HG02610 (cell line): ENCODE results near the gene C22orf15.

Experiments used
- ATAC-seq: cut with Tn5 transposase; IDR thresholded peaks from one replicate; pipeline ENCODE4 v1.9.1; 2021; ENCODE audit warnings: mild to moderate bottlenecking, moderate library complexity; ENCODE audit not compliant: unreplicated experiment

Gene C22orf15

DNA sequence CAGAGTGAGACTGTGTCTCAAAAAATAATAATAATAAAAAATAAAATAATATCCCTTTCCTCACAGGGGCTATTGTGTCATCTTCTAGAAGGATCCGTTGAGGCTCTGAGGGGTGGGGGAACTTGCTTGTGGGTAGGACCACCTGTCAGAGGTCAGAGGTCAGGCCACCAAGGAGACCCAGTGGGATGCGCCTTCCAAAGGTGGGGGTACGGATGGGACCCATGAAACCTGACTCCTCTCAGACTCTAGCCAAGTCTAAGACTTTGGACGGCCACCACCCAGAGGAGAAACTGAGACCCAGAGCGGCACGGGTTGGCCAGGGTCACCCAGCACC lies 9.5 kb downstream of the C22orf15 start:
- ATAC-seq = no peak

DNA sequence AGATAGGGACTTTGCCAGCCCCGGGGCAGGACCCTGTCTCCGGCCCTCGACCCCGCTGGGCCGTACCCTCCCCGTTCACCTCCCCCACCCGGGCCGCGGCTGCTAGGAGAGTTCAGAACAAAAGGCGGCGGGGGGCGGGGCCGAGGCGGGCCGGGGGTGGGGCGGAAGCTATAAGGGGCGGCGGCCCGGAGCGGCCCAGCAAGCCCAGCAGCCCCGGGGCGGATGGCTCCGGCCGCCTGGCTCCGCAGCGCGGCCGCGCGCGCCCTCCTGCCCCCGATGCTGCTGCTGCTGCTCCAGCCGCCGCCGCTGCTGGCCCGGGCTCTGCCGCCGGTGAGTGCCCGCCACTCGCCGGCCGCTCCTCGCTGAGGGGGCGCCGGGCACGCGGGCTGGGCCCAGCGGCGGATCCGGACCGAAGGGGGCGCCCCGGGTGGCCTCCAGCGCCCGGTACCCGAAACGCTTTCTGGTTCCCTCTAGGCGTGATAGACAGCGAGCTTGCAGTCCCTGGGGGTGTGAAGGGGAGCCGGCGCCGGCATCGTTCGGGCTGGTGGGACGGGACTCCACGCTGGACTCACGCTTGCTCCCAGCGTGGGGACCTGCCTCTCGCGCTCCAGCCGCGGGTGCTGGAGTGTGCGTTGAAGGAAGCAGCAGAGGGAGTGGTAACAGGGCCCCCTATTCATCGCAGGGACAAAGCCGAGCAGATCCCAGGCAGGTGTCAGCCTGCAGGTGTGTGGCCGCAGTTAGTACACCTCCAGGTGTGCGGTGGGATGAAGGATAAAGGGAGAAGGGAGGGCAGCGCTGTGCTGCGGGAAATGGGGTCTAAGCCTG lies 10.1 kb downstream of the C22orf15 start, which contains the start of gene MMP11:
MMP11 (plus strand) TSS at position 201 of the 825 bp plus-strand sequence; CDS start at position 223, 22 bp downstream.
- no peak for ATAC-seq

DNA sequence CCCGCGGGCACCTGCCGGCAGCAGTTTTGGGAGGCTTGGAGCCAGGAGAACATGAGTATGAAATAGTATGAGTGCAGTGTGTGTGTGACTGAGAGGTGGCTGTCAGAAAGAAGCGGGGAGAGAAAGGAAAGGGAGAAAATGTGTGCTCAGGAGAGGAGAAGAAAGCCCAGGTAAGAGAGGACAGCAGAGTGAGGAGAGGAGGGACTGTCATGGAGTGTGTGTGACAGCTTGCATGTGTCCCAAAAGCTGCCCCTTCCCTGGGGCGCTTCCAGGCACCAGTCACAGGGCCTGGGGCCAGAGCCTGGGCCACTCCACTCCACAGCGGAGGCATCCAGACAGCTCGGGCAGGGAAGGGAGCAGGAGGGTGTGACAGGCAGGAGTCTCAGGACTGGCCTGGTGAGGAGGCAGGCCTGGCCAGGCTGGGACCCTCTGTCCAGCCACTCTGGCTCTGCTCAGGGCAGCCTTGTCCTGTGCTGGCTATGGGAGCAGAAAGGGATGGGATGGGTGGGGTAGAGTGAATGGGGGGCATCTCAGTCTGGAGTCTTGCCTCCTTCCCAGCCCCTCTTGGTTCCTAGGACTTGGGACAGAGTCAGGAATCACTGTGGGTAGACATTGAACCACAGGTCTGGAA lies 10.8 kb downstream of the C22orf15 start:
- ATAC-seq = no peak

DNA sequence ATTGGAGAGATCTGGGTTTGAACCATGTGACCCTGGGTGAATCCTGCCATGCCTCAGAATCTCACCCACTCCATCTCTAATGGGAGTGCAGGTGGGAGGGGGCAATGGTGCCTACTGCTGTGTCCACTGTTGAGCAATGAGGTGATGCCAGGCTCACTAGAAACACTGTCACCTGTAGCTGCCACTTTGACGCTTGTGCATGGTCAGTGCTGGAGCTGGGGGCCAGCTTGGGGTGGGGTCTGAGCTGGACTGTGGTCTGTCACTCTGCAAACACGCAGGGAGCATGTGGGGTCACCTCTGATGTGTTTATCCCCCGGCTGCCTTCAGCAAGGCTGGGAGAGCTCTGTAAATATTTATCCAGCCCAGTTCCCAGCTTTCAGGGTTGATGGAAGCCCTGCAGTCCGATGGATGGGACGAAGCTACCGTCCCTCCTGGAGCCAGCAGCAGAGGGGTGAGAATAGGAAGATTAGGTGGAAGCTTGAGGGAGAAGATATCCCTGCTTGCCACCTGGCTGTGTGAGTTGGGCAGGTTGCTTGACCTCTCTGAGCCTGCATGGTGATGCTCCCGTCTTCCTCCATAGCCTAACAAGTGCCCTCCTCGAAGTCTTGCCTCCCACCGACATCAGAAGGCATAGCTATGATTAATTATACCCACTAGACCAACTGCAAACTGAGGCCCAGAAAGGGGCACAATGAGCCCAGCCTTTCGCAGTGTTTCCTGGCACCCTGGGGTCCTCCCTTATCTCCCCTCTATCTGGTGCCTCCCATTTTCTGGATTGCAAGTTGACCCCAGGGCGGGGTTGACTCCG lies 11.5 kb downstream of the C22orf15 start:
- no peak for ATAC-seq

DNA sequence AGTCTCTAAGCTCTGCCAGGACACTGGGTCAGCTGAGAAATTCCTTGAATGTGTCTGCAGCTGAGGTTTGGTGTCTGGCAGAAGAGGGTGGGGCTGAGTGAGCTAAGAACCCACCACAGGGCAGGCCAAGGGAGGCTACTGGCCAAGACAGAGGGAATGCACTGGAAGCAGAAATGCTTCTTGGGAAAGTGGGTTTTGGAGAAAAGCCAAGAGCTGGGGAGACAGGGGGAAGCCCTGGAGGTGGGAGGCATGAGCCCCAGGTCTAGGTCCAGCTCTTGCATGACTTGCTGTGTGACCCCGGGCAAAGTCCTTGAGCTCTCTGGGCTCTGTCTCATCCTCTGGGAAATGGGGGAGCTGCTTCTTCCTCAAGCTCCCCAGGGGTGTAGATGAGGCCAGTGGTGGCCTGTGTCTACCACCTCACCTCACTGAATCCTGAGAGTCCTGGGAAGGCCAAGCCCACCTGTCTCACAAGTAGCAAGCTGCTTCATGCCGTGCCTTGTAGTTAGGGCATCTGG lies 12.2 kb downstream of the C22orf15 start:
- ATAC-seq = no peak

DNA sequence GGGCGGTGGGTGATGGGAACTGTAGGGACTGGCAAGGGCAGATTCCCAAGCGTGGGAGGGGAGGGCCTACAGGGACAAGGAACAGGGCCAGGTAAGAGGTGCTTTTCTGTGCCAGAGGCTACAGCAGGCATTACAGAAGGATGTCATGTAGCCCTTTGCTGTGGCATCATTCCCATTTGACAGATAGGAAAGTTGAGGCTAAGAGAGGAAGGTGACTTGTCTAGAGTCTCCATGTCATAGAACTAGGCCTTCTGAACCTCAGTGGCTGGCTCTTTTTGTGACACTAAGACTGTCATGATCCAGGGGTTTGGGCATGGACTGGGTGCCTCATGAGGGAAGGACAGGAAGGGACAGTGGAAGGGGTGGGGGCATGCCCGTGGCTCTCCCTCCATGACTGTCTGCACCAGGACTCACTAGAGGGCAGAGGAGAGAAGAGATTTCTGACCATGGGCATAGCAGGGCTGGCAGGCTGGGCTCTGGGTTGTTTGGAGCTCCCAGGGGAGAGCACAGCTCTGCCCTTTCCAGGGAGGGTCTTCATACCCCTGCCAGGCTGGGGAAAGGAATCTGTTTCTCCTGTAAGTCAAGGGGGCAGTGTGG lies 13.1 kb downstream of the C22orf15 start:
- ATAC-seq = no peak

DNA sequence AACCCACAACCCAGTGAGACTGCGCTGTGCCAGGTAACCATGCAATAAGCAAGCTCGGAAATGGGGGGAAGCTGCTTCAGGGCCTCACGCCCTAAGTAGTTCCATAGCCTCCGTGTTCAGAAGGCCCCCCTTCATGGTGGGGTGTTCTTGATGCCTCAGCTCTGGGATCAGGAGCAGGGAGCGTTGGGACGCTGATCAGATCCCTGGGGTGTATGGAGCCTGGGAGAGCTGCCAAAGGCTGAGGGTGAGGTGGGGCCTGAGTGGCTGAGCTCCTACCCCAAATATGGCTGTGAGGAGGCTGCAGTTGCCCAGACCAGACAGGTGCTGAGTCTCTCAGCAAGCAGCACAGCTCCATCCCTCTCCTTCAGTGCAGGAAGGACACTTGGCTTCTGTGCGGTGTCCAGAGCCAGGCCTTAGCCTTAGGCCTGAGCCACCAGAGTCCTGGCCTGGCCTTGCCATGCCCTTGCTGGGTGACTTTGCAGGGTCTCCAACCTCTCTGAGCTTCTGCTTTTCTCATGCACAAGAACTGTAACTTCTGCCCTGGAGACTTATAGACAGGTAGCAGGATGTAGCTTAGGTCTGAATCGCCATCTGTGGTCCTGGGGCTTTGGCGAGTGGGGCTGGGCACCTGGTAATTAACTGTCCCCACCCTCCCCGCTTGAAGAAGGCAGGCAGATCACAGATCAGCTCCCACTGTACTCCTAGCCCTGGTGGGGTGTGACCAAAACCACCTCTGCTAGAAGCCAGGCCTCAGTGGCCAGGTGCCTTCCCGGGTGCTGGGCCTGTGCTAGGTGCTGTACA lies 15.2 kb downstream of the C22orf15 start:
- no peak for ATAC-seq

DNA sequence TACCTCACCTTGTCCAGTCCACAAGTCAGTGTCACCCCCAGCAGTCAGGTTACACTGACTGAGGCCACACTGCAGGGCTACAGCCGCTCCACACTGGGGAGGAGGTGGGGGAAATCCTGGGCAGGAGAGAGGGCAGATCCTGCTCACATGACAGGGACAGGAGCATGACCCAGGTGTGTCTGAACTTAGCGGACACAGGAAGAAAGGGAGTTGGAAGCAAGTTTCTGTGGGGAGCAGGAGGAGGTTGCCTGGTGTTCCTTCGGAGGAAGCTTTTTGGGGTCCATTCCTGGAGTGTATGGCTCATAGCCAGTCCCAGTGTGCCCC lies 15.7 kb downstream of the C22orf15 start:
- no peak for ATAC-seq

DNA sequence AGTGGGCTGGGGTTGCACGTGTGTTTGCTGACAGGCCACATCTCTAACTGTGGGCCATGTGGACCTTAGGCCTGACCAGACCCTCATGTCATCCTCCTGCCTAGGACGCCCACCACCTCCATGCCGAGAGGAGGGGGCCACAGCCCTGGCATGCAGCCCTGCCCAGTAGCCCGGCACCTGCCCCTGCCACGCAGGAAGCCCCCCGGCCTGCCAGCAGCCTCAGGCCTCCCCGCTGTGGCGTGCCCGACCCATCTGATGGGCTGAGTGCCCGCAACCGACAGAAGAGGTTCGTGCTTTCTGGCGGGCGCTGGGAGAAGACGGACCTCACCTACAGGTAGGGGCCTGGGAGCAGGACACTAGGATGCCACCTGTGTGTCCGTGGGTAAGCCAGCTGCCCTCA lies 16.3 kb downstream of the C22orf15 start:
- ATAC-seq = no peak

DNA sequence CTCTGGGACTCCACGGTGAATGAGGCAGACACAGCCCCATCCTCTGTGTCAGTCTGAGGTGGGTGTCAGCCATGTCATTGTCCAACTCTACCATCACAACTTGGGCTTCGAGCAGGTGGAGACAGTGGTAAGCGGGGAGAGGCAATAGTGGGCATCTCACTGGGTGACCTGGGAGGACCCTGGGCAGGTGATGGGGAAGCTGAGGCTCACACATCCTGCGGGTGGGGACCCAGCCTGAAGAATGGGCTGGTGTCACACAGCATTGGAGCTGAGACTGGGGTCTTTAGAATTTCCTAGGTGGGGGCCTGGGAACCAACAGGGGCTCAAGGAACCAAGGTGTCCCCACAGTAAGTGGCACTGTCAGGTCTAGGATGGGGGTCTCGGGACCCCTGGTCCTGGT lies 16.9 kb downstream of the C22orf15 start:
- ATAC-seq = no peak

DNA sequence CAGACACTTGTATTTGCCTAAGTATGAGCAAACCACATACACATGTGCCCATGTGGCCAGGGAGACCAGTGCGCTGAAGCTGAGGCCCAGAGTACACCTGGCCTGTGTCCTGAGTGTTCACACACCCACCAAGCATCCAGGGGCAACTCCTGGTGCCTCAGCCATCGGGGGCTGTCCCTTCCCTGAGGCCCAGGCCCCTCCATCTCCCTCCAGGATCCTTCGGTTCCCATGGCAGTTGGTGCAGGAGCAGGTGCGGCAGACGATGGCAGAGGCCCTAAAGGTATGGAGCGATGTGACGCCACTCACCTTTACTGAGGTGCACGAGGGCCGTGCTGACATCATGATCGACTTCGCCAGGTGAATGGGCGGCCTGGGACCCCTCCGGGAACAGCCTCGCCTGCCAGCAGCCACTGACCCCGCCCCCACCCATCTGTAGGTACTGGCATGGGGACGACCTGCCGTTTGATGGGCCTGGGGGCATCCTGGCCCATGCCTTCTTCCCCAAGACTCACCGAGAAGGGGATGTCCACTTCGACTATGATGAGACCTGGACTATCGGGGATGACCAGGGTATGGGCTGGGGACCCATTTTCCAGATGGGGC lies 17.5 kb downstream of the C22orf15 start:
- no peak for ATAC-seq

DNA sequence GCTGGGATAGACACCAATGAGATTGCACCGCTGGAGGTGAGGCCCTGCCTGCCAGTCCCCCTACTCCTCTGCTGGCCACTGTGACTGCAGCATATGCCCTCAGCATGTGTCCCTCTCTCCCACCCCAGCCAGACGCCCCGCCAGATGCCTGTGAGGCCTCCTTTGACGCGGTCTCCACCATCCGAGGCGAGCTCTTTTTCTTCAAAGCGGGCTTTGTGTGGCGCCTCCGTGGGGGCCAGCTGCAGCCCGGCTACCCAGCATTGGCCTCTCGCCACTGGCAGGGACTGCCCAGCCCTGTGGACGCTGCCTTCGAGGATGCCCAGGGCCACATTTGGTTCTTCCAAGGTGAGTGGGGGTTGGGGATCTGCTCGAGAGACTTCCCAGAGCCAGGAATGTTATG lies 18.3 kb downstream of the C22orf15 start:
- ATAC-seq = no peak

DNA sequence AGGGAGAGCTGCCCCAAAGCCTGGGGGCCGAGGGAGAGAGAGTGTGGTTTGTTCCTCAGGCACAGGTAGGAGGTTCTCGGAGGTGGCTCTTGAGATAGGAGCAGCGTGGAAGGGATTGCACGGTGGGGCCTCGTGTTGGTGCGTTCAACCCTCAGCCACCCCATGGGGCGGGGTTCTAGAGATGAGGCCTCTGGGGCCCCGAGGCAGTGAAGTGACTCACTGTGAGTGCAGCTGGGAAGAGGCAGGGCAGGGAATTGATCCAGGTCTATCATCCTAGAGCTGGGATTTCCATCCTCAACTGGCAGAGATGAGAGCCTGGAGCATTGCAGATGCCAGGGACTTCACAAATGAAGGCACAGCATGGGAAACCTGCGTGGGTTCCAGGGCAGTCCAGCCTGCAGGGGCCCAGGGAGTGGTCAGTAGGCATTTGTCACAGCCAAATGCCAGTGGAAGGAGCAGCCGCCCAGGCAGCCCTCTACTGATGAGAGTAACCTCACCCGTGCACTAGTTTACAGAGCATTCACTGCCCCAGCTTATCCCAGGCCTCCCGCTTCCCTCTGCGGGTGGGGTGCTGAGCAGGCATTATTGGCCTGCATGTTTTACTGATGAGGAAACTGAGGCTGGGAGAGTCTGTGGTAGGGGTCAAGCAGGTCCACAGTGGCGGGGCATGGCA lies 18.9 kb downstream of the C22orf15 start:
- ATAC-seq = no peak

DNA sequence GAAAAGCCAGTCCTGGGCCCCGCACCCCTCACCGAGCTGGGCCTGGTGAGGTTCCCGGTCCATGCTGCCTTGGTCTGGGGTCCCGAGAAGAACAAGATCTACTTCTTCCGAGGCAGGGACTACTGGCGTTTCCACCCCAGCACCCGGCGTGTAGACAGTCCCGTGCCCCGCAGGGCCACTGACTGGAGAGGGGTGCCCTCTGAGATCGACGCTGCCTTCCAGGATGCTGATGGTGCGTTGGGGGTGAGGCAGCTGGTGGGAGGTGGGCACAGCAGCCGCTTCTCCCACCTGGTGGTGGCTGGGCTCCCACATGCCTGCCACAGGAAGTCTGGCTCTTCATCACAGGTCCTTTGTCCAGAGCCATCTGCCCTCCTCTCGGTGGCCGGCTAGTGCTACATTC lies 19.5 kb downstream of the C22orf15 start:
- ATAC-seq = no peak

DNA sequence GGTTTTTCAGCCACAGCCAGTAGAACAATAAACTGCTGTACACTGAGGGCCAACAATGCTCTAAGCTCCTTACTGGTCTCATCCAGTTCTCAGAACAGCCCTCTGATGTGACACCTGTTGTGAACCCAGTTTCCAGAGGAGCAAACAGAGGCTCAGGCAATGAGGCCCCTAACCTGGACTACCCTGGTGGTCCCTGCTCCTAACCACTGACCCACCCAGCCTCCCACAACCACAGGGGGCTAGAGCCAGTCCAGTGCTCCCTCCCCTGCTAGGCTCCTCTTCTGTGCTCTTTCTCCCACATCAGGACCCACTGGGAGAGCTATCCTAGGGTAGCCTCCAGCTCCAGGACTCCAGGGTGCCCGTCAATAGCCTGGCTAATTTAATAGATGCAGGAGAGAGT lies 19.9 kb downstream of the C22orf15 start:
- ATAC-seq = no peak

DNA sequence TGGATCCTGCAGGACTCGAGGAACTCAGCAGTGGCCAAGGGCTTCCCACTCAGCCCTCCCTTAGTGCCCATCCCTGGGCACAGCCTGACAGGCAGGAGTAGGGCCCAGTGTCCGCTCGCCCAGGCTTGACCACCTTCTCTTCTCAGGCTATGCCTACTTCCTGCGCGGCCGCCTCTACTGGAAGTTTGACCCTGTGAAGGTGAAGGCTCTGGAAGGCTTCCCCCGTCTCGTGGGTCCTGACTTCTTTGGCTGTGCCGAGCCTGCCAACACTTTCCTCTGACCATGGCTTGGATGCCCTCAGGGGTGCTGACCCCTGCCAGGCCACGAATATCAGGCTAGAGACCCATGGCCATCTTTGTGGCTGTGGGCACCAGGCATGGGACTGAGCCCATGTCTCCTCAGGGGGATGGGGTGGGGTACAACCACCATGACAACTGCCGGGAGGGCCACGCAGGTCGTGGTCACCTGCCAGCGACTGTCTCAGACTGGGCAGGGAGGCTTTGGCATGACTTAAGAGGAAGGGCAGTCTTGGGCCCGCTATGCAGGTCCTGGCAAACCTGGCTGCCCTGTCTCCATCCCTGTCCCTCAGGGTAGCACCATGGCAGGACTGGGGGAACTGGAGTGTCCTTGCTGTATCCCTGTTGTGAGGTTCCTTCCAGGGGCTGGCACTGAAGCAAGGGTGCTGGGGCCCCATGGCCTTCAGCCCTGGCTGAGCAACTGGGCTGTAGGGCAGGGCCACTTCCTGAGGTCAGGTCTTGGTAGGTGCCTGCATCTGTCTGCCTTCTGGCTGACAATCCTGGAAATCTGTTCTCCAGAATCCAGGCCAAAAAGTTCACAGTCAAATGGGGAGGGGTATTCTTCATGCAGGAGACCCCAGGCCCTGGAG lies 20.7 kb downstream of the C22orf15 start:
- no peak for ATAC-seq

DNA sequence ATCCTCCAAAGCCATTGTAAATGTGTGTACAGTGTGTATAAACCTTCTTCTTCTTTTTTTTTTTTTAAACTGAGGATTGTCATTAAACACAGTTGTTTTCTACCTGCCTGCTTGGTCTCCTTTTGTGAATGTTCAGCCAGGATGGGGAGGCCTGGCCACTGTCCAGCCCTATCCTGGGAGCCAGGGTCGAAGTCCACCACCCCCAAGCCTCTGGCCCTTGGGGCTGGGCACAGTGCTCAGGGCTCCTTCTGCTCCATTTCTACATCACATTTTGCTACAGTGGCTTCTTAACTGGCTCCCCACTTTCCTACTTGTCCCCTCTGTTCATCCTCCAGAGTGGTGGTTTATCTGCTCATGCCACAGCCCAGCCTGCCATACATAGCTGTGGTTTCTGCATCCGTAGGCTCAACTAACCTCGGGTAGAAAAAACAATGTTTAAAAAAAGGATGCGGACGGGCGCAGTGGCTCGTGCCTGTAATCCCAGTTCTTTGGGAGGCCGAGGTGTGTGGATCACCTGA lies 21.5 kb downstream of the C22orf15 start:
- no peak for ATAC-seq

DNA sequence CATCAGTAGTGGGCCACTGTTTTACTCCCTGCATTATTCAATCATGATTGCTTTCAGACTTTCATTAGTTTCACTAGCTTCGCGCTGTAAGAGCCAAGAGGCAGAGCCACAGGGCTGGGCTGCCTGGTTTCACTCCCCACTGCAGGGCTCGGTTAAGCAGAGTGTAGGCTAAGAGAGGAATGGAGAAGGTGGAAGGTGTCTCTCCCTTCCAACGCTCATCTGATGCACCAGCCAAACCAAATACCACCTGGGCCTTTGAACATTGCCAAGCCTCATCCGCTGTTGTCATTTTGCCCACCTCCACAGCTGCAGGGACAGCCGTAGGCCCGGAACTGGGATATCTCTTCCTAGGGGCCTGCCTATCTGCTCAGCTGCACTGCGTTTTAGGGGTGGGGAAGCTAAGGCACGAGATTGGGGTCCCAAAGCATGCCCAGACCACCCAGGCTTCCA lies 23.5 kb downstream of the C22orf15 start:
- ATAC-seq = no peak
